DOHH2 (cell line): ENCODE results near the gene SRF.

Experiments
- EZH2phosphoT487 ChIP-seq: fragments of 200-600 bp; sonication (generic); IDR thresholded peaks from 2 replicates; pipeline ENCODE4 v1.6.1; 2017; ENCODE audit warnings: borderline replicate concordance, mild to moderate bottlenecking, antibody characterized with exemption, low read length, moderate library complexity, mixed read lengths
- TF ChIP-seq, protein P1 (sequence below): fragments of 200-600 bp; sonication (generic); IDR thresholded peaks from one replicate; pipeline ENCODE4 v1.5.1; 2014; ENCODE audit warnings: antibody characterized with exemption, mild to moderate bottlenecking, low read depth, low read length; ENCODE audit not compliant: poor library complexity, severe bottlenecking

DNA sequence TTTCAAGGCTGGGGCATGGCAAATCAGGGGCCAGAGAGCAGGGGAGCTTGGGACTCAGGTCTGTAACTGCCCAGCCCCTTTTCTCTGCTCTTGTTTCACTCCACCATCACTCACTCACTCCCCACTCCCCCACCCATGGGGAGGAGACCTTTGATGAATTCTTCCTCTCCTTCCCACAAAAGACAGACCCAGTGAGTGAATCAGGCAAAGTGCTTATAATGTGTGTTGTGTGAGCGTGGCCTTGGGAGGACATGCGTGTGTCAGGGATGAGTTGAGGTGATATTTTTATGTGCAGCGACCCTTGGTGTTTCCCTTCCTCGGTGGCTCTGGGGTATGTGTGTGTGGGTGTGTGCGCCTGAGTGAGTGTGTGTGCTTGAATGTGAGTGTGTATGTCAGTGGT is 9.9 kb downstream of the SRF start:
- TF ChIP-seq, protein P1, sequence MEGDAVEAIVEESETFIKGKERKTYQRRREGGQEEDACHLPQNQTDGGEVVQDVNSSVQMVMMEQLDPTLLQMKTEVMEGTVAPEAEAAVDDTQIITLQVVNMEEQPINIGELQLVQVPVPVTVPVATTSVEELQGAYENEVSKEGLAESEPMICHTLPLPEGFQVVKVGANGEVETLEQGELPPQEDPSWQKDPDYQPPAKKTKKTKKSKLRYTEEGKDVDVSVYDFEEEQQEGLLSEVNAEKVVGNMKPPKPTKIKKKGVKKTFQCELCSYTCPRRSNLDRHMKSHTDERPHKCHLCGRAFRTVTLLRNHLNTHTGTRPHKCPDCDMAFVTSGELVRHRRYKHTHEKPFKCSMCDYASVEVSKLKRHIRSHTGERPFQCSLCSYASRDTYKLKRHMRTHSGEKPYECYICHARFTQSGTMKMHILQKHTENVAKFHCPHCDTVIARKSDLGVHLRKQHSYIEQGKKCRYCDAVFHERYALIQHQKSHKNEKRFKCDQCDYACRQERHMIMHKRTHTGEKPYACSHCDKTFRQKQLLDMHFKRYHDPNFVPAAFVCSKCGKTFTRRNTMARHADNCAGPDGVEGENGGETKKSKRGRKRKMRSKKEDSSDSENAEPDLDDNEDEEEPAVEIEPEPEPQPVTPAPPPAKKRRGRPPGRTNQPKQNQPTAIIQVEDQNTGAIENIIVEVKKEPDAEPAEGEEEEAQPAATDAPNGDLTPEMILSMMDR: no peak
- TF ChIP-seq EZH2phosphoT487: no peak
